ENCODE measurements around the gene ASIC4. TPM values are rescaled to one million over a fixed set of nuclear protein-coding genes. Genes with fewer than 3 reads are reported as not detected.

ASIC4 gene
- total RNA-seq, 2 experiments from 2014 or later = 0.73 to 0.74 TPM

DNA sequence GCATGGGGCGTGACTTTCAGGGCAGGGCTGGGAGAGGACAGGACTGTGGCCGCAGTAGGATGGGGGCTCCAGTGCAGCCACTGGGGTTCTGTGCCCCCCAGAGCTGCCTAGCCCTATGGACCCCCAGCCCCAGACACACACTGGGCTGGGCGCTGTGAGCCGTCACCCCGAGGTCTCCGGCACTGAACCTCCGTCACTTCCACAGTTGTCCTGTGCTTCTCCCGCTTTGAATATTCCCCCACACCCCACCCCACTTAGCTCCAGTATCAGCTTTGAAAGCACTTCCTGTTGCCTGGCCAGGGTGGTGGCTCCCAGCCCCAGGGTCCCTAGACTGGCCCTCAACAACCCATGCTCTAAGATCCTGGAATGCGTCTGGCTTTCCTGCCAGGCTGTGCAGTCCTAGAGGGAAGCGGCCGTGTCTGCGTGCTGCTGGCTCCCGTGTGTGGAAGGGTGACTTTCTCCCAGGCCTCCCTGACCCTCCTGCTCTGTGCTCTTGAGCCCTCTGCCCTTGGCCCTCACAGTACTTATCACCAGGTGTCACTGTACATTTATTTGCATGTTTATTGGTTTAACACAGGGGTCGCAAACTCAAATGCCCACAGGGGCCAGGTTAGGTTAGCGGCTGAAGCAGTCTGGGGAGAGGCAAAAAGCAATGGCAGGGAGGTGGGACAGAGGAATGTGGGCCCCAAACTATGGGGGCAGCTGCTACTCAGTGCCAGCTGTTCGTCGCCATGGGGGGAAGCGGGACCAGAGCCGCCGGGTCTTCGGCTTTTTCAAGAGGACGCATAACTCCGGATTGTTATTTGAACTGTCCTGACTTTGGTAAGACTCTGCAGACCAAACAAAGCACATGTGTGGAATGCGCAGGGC is 47.1 kb downstream of the ASIC4 start:
- H3K4me1 ChIP-seq (ENCODE audit: insufficient read depth, low read length, poor library complexity, severe bottlenecking) = no peaks in the 10 kb centered on the region
- no peak for DNase-seq (ENCODE audit: low spot score)
- H3K9me3 ChIP-seq (ENCODE audit: low read length) = no peaks in the 10 kb centered on the region
- intact Hi-C loops (cut with micrococcal nuclease; ENCODE audit: unreplicated experiment) = no loop called here
- H3K4me3 ChIP-seq (ENCODE audit: low read depth, low read length, poor library complexity, severe bottlenecking) = no peak overlapping the region
- H4K20me1 ChIP-seq (ENCODE audit: insufficient read depth, low read length) = no peaks in the 10 kb centered on the region
- BruUV-seq (replicated peaks) = no TSS peak
- ChIA-PET POLR2A (no interaction called here), CTCF (ENCODE audit: unreplicated experiment) (no interaction called here)
- H3K9me2 ChIP-seq (ENCODE audit: insufficient read depth, low read length) = no peaks in the 10 kb centered on the region
- no peaks in the 10 kb centered on the region for H3K36me3 ChIP-seq (ENCODE audit: insufficient read depth, low read length)
- H2AFZ ChIP-seq (ENCODE audit: low read length) = no peak overlapping the region
- no peaks in the 10 kb centered on the region for H3K79me2 ChIP-seq (ENCODE audit: insufficient read depth, low read depth, low read length)
- H3K27ac ChIP-seq (ENCODE audit: low read depth, low read length, poor library complexity, severe bottlenecking) = no peak overlapping the region
- TF ChIP-seq, protein P1, sequence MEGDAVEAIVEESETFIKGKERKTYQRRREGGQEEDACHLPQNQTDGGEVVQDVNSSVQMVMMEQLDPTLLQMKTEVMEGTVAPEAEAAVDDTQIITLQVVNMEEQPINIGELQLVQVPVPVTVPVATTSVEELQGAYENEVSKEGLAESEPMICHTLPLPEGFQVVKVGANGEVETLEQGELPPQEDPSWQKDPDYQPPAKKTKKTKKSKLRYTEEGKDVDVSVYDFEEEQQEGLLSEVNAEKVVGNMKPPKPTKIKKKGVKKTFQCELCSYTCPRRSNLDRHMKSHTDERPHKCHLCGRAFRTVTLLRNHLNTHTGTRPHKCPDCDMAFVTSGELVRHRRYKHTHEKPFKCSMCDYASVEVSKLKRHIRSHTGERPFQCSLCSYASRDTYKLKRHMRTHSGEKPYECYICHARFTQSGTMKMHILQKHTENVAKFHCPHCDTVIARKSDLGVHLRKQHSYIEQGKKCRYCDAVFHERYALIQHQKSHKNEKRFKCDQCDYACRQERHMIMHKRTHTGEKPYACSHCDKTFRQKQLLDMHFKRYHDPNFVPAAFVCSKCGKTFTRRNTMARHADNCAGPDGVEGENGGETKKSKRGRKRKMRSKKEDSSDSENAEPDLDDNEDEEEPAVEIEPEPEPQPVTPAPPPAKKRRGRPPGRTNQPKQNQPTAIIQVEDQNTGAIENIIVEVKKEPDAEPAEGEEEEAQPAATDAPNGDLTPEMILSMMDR (conservative IDR thresholded peaks at IDR 0.05; ENCODE audit: low read length) = no peak
- no peak for TF ChIP-seq EZH2phosphoT487 (IDR thresholded peaks at IDR 0.05; ENCODE audit: borderline replicate concordance, low read depth, low read length)
- no peak overlapping the region for H3K4me2 ChIP-seq (ENCODE audit: low read length)

DNA sequence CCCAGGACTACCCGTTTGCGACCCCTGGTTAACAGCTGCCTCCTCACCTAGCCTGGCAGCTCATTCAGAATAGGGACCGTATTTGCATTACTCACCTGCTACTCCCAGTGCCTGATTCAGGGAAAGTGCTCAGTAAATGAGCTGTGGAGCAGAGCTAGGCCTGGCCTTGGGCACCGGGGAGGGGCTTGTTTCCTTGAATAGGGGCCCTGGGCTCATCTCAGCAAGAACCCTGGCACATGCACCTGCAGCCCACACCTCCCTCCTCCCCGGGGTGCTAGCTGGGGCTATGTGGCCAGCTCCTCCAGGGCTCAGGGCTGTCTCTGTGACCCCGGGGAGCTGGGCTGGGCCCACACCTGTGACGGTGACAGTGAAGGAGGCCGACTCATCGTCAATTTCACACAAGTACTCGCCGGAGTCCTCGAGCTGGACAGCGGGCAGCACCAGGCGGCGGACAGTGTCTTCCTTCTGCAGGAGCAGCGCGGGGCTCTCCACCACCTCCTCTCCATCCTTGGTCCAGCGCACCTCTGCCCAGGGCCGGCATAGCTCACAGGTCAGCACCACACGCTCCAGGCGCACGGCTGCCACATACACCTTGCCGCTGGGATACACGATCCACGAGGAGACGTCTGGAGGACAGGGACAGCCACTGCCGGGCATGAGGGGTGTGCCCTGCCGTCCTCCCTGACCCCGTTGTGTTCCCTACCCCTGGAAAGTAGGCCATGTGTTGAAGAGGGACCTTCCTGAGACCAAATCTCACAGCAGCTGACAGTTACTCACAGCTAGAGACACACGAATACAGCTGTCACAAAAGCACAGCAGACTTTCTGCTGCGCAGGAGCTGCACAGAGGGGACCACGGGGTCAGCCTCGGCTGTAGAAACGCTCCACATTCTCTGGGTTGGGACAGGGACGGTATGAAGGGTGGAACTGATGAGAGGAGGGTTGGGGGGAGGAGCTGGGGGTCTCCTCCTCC is 48.1 kb downstream of the ASIC4 start:
- Histone ChIP-seq H3K4me1 (ENCODE audit: insufficient read depth, low read length, poor library complexity, severe bottlenecking) (no peaks in the 10 kb centered on the region), H2AFZ (ENCODE audit: low read length) (no peak overlapping the region), H3K36me3 (ENCODE audit: insufficient read depth, low read length) (no peaks in the 10 kb centered on the region), H3K9me3 (ENCODE audit: low read length) (no peaks in the 10 kb centered on the region), H3K79me2 (ENCODE audit: insufficient read depth, low read depth, low read length) (no peaks in the 10 kb centered on the region), H4K20me1 (ENCODE audit: insufficient read depth, low read length) (no peaks in the 10 kb centered on the region), H3K27ac (ENCODE audit: low read depth, low read length, poor library complexity, severe bottlenecking) (no peak overlapping the region), H3K4me2 (ENCODE audit: low read length) (no peak overlapping the region), H3K4me3 (ENCODE audit: low read depth, low read length, poor library complexity, severe bottlenecking) (no peak overlapping the region), H3K9me2 (ENCODE audit: insufficient read depth, low read length) (no peaks in the 10 kb centered on the region)
- DNase-seq (ENCODE audit: low spot score) = no peak
- ChIA-PET POLR2A (no interaction called here), CTCF (ENCODE audit: unreplicated experiment) (interaction anchor here (0.6 kb wide), 1 partner anchor 21 kb away, joined by 3 read pairs; no protein-coding TSS in a partner anchor)
- no TSS peak for BruUV-seq (replicated peaks)
- TF ChIP-seq EZH2phosphoT487 (IDR thresholded peaks at IDR 0.05; ENCODE audit: borderline replicate concordance, low read depth, low read length) = no peak
- TF ChIP-seq, protein P1 (conservative IDR thresholded peaks at IDR 0.05; ENCODE audit: low read length) = no peak
- intact Hi-C loops (cut with micrococcal nuclease; ENCODE audit: unreplicated experiment) = no loop called here

All from OCI-LY7 (cell line).